ENCODE measurements around the gene CREB3L1.

- no peak for TF ChIP-seq CTCF (IDR thresholded peaks at IDR 0.05)
- TF ChIP-seq POLR2A (IDR thresholded peaks at IDR 0.05): no peak
Observed at GRCh38 chr11:46319074-46319453, 41.6 kb downstream of the CREB3L1 start.

Measured in right lobe of liver (tissue), 4 donors.